Neutrophil (primary cell): ENCODE data around the gene VSIG10L2.

Experiments used
- H3K27ac ChIP-seq: fragments of 200-600 bp; sonication (generic); 2 replicates; pipeline ENCODE4 v1.5.1; 2016; ENCODE audit warnings: mild to moderate bottlenecking, moderate library complexity
- H3K27me3 ChIP-seq: fragments of 200-600 bp; sonication (generic); 2 replicates; pipeline ENCODE4 v1.6.0; 2016; ENCODE audit warnings: mild to moderate bottlenecking
- H3K36me3 ChIP-seq: fragments of 200-600 bp; sonication (generic); 2 replicates; pipeline ENCODE4 v1.5.1; 2017
- H3K4me1 ChIP-seq, 2 experiments: fragments of 200-600 bp in 1 of 2; sonication (generic) in 1 of 2; 1 replicate in 1 of 2; 2 replicates in 1 of 2; pipeline versions ENCODE4 v1.5.1 to v1.6.1; 2013 to 2016; ENCODE audit warnings: low read depth in 1 of 2, low read length in 1 of 2, mild to moderate bottlenecking in 1 of 2, moderate library complexity in 1 of 2; ENCODE audit not compliant: control insufficient read depth in 1 of 2, insufficient read depth in 1 of 2
- H3K4me3 ChIP-seq, 2 experiments: fragments of 200-600 bp in 1 of 2; sonication (generic) in 1 of 2; 1 replicate in 1 of 2; 2 replicates in 1 of 2; pipeline ENCODE4 v1.5.1; 2013 to 2016; ENCODE audit warnings: low read depth in 1 of 2, low read length in 1 of 2, mild to moderate bottlenecking in 1 of 2, moderate library complexity in 1 of 2
- H3K9me3 ChIP-seq: fragments of 200-600 bp; sonication (generic); 2 replicates; pipeline ENCODE4 v1.5.1; 2016
- CTCF ChIP-seq: fragments of 200-600 bp; sonication (generic); IDR thresholded peaks from 2 replicates; pipeline ENCODE4 v1.5.1; 2016; ENCODE audit warnings: antibody characterized with exemption

The VSIG10L2 gene

GRCh38 chr11:125955856-125956255 lies 10.0 kb downstream of the VSIG10L2 start:
- Histone ChIP-seq H3K4me1 (no peaks in the 10 kb centered on the region), H3K4me3 (no peak overlapping the region), H3K36me3 (no peaks in the 10 kb centered on the region), H3K27me3 (peaks cover 4% of the 10 kb centered on the region), H3K9me3 (no peaks in the 10 kb centered on the region), H3K27ac (no peak overlapping the region)
- TF ChIP-seq CTCF: no peak

DNA sequence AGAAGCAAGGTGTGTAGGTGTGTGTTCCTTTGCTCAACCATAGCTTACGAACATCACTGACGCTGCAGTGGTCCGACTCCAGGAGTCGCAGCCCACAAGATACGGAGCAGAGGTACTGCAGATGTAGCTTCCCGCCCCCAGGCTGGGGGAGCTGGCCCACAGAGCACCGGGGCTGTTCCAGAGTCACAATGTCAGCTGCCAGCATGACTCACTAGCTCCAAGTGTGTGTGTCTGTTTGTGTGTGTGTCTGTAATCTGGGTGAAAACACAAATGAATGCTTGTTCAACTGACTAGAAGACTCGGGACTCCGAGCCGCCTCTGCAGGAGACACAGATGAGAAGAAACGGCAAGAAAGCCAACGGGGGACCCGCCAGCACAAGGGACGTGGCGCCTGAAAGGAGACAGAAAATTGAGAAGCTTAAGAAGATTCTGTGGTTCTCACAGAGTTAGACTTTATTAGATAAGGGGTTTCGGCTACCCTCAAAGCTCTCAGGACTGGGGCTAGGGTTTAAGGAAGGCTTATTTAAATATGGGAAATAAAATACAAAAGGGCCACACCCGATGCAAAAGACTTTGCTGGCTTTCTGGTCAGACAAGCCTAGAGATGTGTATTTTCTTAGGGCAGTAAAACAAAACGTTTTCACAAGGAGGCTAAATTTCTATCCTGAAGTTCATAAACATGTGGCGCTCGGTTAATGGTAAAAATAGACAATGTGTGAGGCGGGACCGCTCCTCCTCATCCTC lies 10.7 kb downstream of the VSIG10L2 start:
- Histone ChIP-seq H3K9me3 (no peaks in the 10 kb centered on the region), H3K4me3 (no peak overlapping the region), H3K27ac (no peak overlapping the region), H3K4me1 (no peaks in the 10 kb centered on the region), H3K27me3 (peaks cover 4% of the 10 kb centered on the region), H3K36me3 (no peaks in the 10 kb centered on the region)
- no peak for TF ChIP-seq CTCF

GRCh38 chr11:125957618-125958332 lies 11.9 kb downstream of the VSIG10L2 start:
- H3K27me3 ChIP-seq: no peaks in the 10 kb centered on the region
- H3K36me3 ChIP-seq: no peaks in the 10 kb centered on the region
- H3K27ac ChIP-seq: no peak overlapping the region
- no peaks in the 10 kb centered on the region for H3K9me3 ChIP-seq
- no peaks in the 10 kb centered on the region for H3K4me1 ChIP-seq
- no peak for TF ChIP-seq CTCF
- H3K4me3 ChIP-seq: no peak overlapping the region

DNA sequence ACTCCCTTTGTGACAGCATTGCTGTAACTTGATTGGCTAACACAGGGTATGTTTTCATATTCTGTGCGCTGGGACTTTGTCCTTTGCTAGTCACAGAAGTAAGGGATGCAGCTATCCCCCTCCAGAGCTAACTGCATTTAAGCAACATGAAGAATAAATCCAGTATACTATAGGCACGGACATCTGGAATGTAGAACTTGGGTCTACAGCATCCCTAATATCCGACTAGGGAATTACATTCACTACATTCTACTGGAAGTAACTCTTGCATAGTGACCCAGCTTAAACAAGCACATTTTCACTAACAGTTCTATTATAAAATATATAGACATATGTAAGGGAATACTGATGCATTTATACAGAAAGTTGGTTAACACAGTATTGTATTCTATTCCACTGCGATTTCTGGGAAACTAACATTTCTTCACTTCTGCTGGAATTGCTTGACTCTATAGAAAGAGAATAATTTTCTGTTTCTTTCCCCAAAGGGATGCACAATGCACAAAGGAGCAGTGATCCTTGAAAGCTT lies 13.1 kb downstream of the VSIG10L2 start:
- Histone ChIP-seq H3K27me3 (no peaks in the 10 kb centered on the region), H3K27ac (no peak overlapping the region), H3K4me1 (no peaks in the 10 kb centered on the region), H3K9me3 (no peaks in the 10 kb centered on the region), H3K36me3 (no peaks in the 10 kb centered on the region), H3K4me3 (no peak overlapping the region)
- no peak for TF ChIP-seq CTCF

DNA sequence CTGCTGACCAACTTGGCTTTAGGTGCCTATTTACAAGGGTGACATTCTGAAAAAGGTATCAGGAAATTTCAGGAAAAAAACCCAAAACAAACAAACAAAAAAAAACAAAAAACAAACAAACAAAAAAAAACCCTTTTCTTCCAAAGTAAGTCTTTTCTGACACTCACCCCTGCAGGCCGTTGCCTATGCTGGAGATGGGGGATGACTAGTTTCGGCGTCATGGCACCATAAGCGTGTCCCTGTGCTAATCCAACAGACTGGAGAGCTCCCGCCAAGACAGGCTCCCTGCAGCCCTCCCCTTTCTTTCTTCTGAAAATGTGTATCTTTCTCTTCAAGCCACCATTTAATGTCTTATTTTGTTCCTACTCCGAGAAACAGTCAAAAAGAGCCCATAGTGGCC lies 13.7 kb downstream of the VSIG10L2 start:
- no peak for TF ChIP-seq CTCF
- Histone ChIP-seq H3K27me3 (no peaks in the 10 kb centered on the region), H3K36me3 (no peaks in the 10 kb centered on the region), H3K9me3 (no peaks in the 10 kb centered on the region), H3K4me3 (no peak overlapping the region), H3K27ac (no peak overlapping the region), H3K4me1 (no peaks in the 10 kb centered on the region)
